GM19395 (cell line): ENCODE results near the gene NLRP9.
"Not testable (repeated sequence)": the region's sequence is repeated elsewhere in the genome, so short reads cannot be mapped to it uniquely, and the experiment has no call there.

Source experiments
- ATAC-seq: cut with Tn5 transposase; IDR thresholded peaks from one replicate; pipeline ENCODE4 v1.9.1; 2021; ENCODE audit warnings: mild to moderate bottlenecking, moderate library complexity; ENCODE audit not compliant: unreplicated experiment

Gene NLRP9

GRCh38 chr19:55738302-55738701, at the start of gene NLRP9:
TSS of gene NLRP9 (minus strand) at chr19:55738402. CDS start at chr19:55738374, 28 bp downstream.
- ATAC-seq, result no peak

GRCh38 chr19:55781112-55781511, 42.9 kb upstream of the NLRP9 start:
- no peak for ATAC-seq

DNA sequence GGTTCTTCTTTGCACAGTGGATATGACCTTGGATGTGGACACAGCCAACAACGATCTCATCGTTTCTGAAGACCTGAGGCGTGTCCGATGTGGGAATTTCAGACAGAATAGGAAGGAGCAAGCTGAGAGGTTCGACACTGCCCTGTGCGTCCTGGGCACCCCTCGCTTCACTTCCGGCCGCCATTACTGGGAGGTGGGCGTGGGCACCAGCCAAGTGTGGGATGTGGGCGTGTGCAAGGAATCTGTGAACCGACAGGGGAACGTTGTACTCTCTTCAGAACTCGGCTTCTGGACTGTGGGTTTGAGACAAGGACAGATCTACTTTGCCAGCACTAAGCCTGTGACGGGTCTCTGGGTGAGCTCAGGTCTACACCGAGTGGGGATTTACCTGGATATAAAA, 40.1 kb upstream of the NLRP9 start:
- ATAC-seq, result no peak

GRCh38 chr19:55777528-55777927, 39.3 kb upstream of the NLRP9 start:
- ATAC-seq, result no peak

- not testable (repeated sequence) for ATAC-seq
These were observed 31.4 kb upstream of the NLRP9 start for GRCh38 chr19:55769632-55770031.

GRCh38 chr19:55768818-55769217, 30.6 kb upstream of the NLRP9 start, which contains the start of gene RFPL4AL1:
TSS of gene RFPL4AL1 (plus strand) at chr19:55769118. CDS start at chr19:55771805, 2,687 bp downstream.
- ATAC-seq, result not testable (repeated sequence)

- ATAC-seq, result no peak
These were observed 28.3 kb upstream of the NLRP9 start for GRCh38 chr19:55766466-55766865.

GRCh38 chr19:55758797-55759196, 20.6 kb upstream of the NLRP9 start, which contains the start of gene RFPL4A:
TSS of gene RFPL4A (plus strand) at chr19:55759097. CDS start at chr19:55761801, 2,704 bp downstream.
- not testable (repeated sequence) for ATAC-seq

DNA sequence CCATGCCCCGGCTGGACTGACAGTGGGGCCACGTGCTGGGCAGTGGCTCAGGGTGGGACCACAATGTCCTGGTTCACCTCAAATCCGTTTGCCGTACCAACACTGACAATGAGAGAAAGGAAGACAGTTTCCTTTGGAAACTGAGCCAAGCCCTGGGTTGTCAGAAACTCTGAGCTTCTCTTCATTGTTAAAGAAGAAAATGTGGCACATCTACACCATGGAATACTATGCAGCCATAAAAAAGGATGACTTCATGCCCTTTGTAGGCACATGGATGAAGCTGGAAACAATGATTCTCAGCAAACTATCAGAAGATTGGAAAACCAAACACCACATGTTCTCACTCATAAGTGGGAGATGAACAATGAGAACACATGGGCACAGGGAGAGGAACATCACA, 18.6 kb upstream of the NLRP9 start:
- ATAC-seq, result not testable (repeated sequence)

DNA sequence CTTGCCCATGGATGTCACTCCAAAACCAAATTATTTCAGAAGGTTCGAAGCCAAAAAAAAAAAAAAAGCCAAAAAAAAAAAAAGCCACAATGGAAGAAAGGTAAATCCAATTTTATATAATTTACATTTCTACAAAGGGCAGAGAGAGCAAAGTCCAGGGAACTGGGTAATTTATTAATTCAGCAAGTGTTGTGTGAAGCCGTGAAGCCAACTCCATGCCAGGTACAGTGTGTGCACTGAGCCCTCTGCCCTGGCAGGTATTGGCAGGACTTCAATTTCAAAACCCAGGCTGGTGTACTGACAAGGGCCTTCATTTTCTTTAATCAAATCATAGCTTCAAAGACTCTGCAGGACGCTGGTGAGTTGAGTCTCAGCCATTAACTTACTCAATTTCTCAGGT, 15.2 kb upstream of the NLRP9 start:
- no peak for ATAC-seq

DNA sequence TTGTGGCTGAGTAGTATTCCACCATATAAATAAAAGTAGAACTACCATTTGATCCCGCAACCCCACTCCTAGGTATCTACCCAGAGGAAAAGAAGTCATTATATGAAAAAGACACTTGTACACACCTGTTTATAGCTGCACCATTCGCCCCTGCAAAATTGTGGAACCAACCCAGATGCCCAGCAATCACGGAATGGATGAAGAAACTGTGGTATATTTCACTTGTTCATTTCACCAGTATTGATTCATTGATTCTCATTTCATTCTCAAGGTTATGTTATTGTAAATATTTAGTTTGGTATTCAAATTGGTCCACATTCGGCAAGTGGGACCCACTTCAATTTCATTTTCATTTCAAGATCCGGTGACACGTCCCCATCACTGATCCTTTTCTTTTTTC, 12.5 kb upstream of the NLRP9 start:
- no peak for ATAC-seq

- not testable (repeated sequence) for ATAC-seq
These were observed 7.8 kb downstream of the NLRP9 start for GRCh38 chr19:55730378-55730777.

DNA sequence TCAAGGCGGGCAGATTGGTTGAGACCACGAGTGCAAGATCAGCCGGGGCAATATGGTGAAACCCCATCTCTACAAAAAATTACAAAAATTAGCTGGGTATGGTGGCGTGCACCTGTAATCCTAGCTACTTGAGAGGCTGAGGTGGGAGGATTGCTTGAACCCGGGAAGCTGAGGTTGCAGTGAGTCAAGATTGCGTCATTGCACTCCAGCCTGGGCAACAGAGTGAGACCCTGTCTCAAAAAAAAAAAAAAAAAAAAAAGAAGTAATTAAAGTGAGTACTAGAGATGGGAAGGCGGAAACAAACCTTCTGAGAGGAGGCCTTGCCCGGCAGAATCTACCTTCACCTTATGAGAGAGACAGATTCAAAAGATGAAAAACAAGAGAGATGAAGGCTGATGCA, 14.7 kb downstream of the NLRP9 start:
- no peak for ATAC-seq

DNA sequence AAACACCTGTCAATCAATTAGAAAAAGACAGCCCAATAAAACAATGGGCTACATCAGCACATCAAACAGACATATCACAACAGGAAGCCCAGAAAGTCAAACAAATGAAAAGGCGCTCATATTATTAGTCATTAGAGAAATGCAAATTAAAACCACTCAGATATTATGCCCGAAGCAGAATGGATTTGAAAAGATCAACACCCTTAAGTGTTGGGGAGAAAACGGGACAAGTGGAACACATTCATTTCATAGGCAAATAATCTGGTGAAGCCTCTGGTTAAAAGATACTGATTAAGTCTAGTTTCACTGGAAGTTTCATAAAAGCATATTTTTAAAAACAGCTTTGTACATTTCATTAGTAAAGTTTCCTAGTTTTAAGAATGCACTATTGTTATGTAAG, 17.4 kb downstream of the NLRP9 start:
- no peak for ATAC-seq

GRCh38 chr19:55720214-55720746, 17.9 kb downstream of the NLRP9 start:
- ATAC-seq, result no peak

DNA sequence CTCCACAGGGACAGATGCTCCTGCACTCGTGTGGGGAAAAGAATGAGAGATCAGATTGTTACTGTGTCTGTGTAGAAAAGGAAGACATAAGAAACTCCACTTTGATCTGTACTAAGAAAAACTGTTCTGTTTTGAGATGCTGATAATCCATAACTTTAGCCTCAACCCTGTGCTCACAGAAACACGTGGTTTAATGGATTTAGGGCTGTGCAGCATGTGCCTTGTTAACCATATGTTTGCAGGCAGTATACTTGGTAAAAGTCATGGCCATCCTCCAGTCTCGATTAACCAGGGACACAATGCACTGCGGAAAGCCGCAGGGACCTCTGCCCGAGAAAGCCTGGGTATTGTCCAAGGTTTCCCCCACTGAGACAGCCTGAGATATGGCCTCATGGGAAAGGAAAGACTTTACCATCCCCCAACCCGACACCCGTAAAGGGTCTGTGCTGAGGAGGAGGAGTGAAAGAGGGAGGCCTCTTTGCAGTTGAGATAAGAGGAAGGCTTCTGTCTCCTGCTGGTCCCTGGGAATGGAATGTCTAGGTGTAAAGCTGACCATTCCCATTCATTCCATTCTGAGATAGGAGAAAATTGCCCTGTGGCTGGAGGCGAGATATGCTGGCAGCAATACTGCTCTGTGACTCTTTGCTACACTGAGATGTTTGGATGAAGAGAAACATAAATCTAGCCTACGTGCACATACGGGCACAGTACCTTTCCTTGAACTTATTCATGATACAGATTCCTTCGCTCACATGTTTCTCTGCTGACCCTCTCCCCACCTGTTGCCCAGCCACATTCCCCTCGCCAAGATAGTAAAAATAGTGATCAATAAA, 20.1 kb downstream of the NLRP9 start:
- not testable (repeated sequence) for ATAC-seq

- no peak for ATAC-seq
These were observed 21.0 kb downstream of the NLRP9 start for GRCh38 chr19:55717251-55717650.

DNA sequence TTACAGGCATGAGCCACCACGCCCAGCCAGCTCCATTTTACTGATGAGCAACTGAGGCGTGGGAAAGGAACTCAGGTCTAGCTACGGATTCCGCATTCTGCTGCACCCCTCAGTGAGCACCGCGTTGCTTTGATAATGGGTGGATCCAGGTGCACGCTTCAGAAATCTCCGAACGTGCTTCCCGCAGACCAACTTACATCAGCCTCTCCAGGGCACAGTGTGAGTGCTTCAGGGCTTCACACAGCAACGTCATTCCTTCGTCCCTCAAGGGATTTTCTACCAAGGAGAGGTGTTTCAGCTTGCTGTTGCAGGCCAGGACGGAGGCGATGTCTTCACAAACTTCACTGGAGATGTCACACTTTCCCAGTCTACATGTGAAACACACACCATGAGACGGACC, 21.7 kb downstream of the NLRP9 start:
- no peak for ATAC-seq

- no peak for ATAC-seq
These were observed 25.2 kb downstream of the NLRP9 start for GRCh38 chr19:55712804-55713631.

DNA sequence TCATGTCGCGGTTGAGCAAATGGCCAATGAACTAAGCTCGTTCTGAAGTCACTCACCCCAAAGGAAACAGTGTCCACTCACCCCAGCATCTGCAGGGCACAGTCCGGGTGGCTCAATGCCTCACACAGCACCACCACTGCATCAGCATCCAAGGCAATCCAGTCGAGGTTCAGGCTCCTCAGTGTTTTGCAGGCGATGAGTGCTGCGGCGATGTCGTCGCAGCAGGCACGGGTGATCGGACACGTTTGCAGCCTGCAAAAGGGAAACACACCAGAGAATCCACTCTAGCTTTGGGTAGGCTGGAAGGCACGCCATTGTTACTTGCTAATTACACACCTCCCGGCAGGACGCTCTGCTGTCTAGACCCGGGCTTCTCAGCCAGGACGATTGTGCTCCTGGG, 26.5 kb downstream of the NLRP9 start:
- no peak for ATAC-seq

GRCh38 chr19:55705972-55706371, 32.2 kb downstream of the NLRP9 start:
- no peak for ATAC-seq
